ENCODE data around the gene FAM221B.

Gene FAM221B

GRCh38 chr9:35836595-35836994 is 8.1 kb upstream of the FAM221B start:
- Histone ChIP-seq H3K27me3 (replicated peaks) (no peaks in the 10 kb centered on the region), H3K4me3 (ENCODE audit: low read depth, low read length) (no peak overlapping the region), H3K27ac (no peak overlapping the region), H3K36me3 (replicated peaks) (no peaks in the 10 kb centered on the region)
- no peak for TF ChIP-seq CTCF (IDR thresholded peaks at IDR 0.05; ENCODE audit: low read depth, low read length, missing control alignments)
- in situ Hi-C loops (cut with HindIII; ENCODE audit: low pct_ligation_motif_present, low sequenced_read_pairs) = no loop called here
- DNase-seq = no peak

- no peak for TF ChIP-seq CTCF (IDR thresholded peaks at IDR 0.05; ENCODE audit: low read depth, low read length, missing control alignments)
- no peak overlapping the region for H3K27ac ChIP-seq
- DNase-seq = no peak
- in situ Hi-C loops (cut with HindIII; ENCODE audit: low pct_ligation_motif_present, low sequenced_read_pairs) = no loop called here
- no peaks in the 10 kb centered on the region for H3K36me3 ChIP-seq (replicated peaks)
- no peak overlapping the region for H3K4me3 ChIP-seq (ENCODE audit: low read depth, low read length)
- no peaks in the 10 kb centered on the region for H3K27me3 ChIP-seq (replicated peaks)
These were observed 7.2 kb upstream of the FAM221B start for GRCh38 chr9:35835766-35836165.

- Histone ChIP-seq H3K4me3 (ENCODE audit: low read depth, low read length) (no peak overlapping the region), H3K27me3 (replicated peaks) (no peaks in the 10 kb centered on the region), H3K27ac (no peak overlapping the region), H3K36me3 (replicated peaks) (no peaks in the 10 kb centered on the region)
- TF ChIP-seq CTCF (IDR thresholded peaks at IDR 0.05; ENCODE audit: low read depth, low read length, missing control alignments) = peak; percentile 49
- no peak for DNase-seq
- in situ Hi-C loops (cut with HindIII; ENCODE audit: low pct_ligation_motif_present, low sequenced_read_pairs) = no loop called here
These were observed 6.7 kb upstream of the FAM221B start for GRCh38 chr9:35835216-35835632.

GRCh38 chr9:35834260-35835215 is 6.0 kb upstream of the FAM221B start:
- Histone ChIP-seq H3K27ac (no peak overlapping the region), H3K36me3 (replicated peaks) (no peaks in the 10 kb centered on the region), H3K27me3 (replicated peaks) (no peaks in the 10 kb centered on the region), H3K4me3 (ENCODE audit: low read depth, low read length) (no peak overlapping the region)
- in situ Hi-C loops (cut with HindIII; ENCODE audit: low pct_ligation_motif_present, low sequenced_read_pairs) = no loop called here
- no peak for TF ChIP-seq CTCF (IDR thresholded peaks at IDR 0.05; ENCODE audit: low read depth, low read length, missing control alignments)
- no peak for DNase-seq

GRCh38 chr9:35832814-35833213 is 4.3 kb upstream of the FAM221B start:
- H3K27ac ChIP-seq = no peak overlapping the region
- no peak overlapping the region for H3K4me3 ChIP-seq (ENCODE audit: low read depth, low read length)
- no peak for DNase-seq
- H3K27me3 ChIP-seq (replicated peaks) = no peaks in the 10 kb centered on the region
- in situ Hi-C loops (cut with HindIII; ENCODE audit: low pct_ligation_motif_present, low sequenced_read_pairs) = no loop called here
- no peak for TF ChIP-seq CTCF (IDR thresholded peaks at IDR 0.05; ENCODE audit: low read depth, low read length, missing control alignments)
- no peaks in the 10 kb centered on the region for H3K36me3 ChIP-seq (replicated peaks)

All from brain microvascular endothelial cell (primary cell).